GM18861 (cell line): Measurements from ENCODE around the gene GRAMD1B.
A peak's percentile ranks its signal among the peaks of the same experiment; 100 is the strongest.
"Not testable (repeated sequence)": the region's sequence is repeated elsewhere in the genome, so short reads cannot be mapped to it uniquely, and the experiment has no call there.

ENCODE experiments used
- ATAC-seq: cut with Tn5 transposase; IDR thresholded peaks from one replicate; pipeline ENCODE4 v1.9.1; 2021; ENCODE audit not compliant: unreplicated experiment

Gene GRAMD1B

DNA sequence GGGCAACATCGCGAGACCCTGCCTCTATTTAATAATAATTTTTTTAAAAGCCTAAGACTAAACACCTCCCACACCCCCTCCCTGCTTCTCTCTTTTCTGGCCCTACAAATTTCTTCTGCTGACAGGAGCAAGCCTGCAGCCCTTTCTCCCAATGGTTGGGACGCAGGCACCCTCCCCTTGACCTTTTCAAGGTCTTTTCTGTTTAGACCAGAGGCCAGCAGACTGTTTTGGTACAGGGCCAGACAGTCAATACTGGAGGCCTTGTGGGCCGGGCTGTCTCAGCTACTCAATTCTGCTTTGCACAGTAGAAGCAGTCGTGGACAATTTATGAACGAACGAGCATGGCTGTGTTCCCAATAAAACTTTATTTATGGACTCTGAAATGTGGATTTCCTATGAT is 132.1 kb downstream of the GRAMD1B start:
- ATAC-seq, result no peak

- no peak for ATAC-seq
Observed at GRCh38 chr11:123562829-123563228, 132.8 kb downstream of the GRAMD1B start.

- ATAC-seq, result no peak
Observed at GRCh38 chr11:123564221-123564620, 134.2 kb downstream of the GRAMD1B start.

- ATAC-seq, result no peak
Observed at GRCh38 chr11:123566852-123567251, 136.8 kb downstream of the GRAMD1B start.

GRCh38 chr11:123567466-123567865 is 137.4 kb downstream of the GRAMD1B start:
- ATAC-seq, result no peak

DNA sequence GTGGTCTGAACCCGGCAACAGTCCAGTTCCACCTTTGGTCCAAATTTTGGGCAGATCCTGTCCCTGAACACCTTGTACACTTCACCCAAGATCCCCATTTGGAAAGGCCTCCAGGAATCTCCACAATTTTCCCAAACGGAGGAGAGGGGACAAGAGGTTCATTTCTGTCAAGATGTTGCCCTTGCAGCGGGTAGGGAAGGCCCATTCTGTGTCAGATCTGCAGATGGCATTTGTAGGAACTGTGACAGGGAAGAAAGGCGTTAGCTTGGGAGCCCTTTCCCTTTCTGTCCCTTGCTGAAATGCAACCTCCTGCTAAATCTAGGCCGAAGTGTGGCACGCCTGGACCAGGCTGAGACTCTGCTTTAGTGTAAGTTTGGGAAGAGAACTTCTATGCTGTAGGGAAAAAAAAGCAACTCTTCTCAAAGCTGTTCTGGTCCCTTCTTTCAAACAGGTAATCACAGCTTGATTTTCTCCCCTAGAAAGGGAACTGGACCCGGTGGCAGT is 138.3 kb downstream of the GRAMD1B start:
- no peak for ATAC-seq

DNA sequence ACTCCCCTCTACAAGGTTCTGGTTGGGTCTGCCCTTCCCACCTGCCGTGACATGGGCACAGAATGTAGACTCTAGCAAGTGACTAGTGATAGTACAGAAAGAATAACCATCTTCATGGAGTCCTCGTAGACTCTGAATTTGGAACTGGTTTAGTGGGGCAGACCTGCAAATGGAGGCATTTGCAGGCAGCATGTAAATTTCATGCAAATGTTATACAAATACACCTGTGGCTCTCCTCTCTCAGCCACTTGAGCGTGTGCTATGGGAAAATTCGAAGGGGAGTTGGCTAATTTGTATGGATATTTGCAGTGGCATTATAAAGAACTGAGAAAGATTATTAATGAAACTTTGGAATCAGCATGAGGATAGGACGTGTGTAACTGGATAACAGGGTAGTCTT is 139.3 kb downstream of the GRAMD1B start:
- no peak for ATAC-seq

GRCh38 chr11:123570939-123571580 is 141.0 kb downstream of the GRAMD1B start:
- ATAC-seq, result no peak

DNA sequence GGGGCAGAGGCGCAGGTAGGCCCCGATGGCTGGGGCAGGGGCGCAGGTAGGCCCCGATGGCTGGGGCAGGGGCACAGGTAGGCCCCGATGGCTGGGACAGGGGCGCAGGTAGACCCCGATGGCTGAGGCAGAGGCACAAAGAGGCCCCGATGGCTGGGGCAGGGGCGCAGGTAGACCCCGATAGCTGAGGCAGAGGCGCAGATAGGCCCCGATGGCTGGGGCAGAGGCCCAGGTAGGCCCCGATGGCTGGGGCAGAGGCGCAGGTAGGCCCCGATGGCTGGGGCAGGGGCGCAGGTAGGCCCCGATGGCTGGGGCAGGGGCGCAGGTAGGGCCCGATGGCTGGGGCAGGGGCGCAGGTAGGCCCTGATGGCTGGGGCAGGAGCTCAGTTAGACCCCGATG is 142.7 kb downstream of the GRAMD1B start:
- not testable (repeated sequence) for ATAC-seq

DNA sequence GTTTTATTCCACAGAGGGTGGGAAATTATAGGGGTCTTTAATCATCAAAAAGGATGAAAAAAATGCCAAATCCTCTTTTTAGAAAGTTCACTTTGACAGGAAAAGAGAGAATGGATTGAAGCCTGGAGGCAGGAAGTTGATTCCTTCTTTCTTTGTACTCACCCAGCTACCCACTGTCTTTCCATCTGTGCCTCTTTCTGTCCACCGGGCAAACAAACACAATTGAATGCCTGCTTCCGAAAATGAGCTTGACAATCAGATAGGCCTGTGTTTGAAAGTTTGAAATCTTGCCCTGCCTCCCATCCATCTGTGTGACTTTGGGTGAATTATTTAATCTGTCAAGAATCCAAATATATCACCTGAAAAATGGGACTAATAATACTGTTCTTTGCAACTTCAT is 143.2 kb downstream of the GRAMD1B start:
- no peak for ATAC-seq

- ATAC-seq, result no peak
Observed at GRCh38 chr11:123575441-123575840, 145.4 kb downstream of the GRAMD1B start.

DNA sequence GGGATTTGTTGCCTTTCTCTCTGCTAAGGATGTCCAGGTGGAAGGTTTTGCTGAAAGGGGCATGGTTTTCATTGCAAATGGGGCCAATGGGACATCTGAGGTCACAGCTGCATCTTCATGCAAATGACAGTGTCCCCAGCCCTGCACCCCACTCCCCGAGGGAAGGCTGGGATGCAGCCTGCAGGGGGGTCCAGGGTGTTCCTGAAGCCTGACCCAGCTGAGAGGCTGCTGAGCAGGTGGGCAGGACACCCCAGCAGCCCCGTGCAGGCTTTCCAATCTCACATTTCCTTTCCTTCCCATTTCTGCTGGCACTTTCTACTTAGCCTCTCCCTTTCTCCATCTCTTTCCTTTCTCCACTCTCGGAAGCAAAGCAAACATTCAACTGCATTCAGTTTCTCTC is 146.0 kb downstream of the GRAMD1B start:
- ATAC-seq, result no peak

DNA sequence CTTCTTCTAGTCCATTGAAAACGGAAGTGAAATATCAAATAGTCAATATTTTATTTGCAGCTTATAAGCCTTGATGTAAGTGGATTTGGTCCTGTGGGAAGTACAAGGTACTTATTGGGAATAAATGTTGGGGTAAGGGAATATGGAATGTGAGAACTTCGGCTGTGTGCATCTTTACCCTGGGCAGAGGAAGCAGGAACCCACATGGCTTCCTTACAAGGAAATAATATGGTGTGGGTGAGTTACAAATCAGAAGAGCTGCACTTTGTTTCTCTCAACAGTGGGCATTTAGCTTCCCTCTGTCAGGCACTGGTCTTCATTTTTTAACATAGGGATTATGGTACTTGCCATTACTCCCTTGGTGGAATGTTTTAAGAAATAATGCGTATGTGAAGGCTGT is 146.4 kb downstream of the GRAMD1B start:
- ATAC-seq, result no peak

DNA sequence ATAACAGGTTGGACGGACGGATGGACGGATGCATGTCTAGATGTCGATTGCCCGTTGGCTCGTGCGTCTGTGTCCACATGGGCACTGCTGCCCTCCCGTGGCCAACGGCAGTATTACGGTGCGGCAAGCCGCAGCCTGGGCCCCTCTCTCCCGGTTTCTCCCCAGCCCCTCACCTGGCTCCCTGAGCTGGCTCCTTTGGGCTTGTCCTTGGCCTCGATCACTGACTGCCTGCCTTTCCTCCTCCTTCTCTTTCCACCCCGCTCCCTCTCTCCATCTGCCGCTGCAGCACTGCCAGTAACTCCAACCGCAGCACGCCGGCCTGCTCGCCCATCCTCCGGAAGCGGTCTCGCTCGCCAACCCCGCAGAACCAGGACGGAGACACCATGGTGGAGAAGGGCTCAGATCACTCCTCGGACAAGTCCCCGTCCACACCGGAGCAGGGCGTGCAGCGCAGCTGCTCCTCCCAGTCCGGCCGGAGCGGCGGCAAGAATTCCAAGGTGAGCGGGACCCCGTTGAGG is 147.1 kb downstream of the GRAMD1B start:
- ATAC-seq, result peak; percentile 54

DNA sequence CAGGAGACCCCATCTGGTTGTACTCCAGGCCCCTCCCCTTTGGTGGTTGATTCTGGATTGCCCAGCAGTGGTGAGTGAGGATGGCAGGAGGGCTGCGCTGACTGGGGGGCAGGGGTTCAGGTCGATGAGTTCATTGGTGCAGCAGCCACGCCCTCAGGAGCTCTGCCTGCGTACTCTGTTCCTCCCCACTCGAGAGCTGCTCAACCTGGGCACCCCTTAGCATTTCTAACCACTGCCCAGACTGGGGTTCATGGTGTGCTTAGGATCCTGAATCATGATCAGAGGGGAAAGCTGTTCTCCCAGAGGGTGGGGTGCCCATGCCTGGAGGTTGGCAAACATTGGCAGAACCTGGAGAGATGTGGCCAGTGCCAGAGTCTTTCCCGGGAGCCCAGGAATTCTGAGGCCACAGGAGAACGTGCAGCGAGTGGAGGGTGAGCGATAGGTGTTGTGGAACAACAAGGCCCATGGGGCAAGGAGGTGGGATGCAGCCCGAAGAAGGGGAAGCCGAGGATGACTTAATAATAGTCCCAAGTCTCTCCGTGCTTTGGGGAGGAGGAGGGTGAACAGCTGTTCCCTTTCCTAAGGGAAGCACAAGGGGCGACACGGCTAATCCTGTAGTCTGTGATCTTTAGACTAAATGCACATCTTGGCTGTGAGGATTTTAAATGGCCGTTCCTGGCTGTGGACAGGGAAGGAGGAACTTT is 148.9 kb downstream of the GRAMD1B start:
- no peak for ATAC-seq

GRCh38 chr11:123579482-123579812 is 149.4 kb downstream of the GRAMD1B start:
- ATAC-seq, result no peak

- ATAC-seq, result no peak
Observed at GRCh38 chr11:123580137-123580536, 150.1 kb downstream of the GRAMD1B start.

- peak; percentile 79 for ATAC-seq
Observed at GRCh38 chr11:123580557-123581275, 150.6 kb downstream of the GRAMD1B start.

DNA sequence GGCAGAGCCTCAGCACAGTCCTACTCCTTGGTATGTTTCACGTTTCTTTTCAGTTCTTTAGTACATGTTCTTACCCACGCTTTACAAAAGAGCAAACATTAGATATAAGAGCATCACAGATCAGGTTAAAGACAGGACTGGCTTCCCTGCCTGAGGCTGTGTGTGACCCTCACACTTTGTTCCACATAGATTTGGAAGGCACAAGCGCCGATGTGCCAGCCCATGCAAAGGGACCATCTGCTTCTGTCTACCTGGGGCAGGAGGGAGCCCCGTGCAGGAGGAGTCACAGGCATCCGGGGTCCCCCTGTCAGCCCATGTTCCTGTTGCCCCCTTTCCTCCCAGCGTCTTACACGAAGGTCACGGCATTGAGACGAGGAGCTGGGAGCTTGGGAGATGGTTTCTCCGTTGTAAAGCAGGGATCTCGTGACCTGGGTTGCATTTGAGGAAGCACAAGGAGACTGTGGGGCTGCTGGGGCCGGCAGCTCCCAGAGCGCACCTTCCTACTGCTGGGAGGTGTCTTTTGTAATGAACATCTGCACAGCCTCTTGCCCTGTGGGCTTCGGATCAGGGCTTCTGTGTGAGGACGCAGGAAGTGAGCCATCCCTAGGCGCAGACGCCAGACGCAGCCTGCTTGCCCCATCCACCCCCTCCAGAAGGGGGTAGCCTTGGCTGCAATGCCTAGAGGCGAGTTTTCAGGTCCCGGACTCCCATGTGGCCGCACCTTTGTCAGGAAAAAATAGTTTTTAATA is 151.8 kb downstream of the GRAMD1B start:
- no peak for ATAC-seq

- ATAC-seq, result no peak
Observed at GRCh38 chr11:123582992-123583504, 153.0 kb downstream of the GRAMD1B start.

GRCh38 chr11:123584186-123584585 is 154.1 kb downstream of the GRAMD1B start:
- ATAC-seq, result no peak
